Gastroesophageal sphincter (tissue), 3 donors: ENCODE results near the gene PRR12.

Experiments used
- CTCF ChIP-seq, 4 experiments: fragments of 200-600 bp in 2 of 4; fragments of 450-650 bp in 2 of 4; sonication (generic) in 1 of 4; IDR thresholded peaks; one replicate each; pipeline ENCODE4 v1.5.1; 2017 to 2019; ENCODE audit warnings: antibody characterized with exemption in 4 of 4, mild to moderate bottlenecking in 2 of 4, moderate library complexity in 2 of 4
- EP300 ChIP-seq: sonication (generic); formaldehyde crosslinking; IDR thresholded peaks from one replicate; pipeline ENCODE4 v1.6.1; 2017; ENCODE audit warnings: antibody characterized with exemption, mild to moderate bottlenecking
- POLR2A ChIP-seq, 2 donors: fragments of 450-650 bp; IDR thresholded peaks; one replicate each; pipeline ENCODE4 v1.6.1; 2017; ENCODE audit warnings: antibody characterized with exemption in 2 of 2, mild to moderate bottlenecking in 2 of 2, moderate library complexity in 1 of 2

GRCh38 chr19:49645995-49646394, 55.0 kb downstream of the PRR12 start:
- TF ChIP-seq POLR2A (IDR thresholded peaks at IDR 0.05): no peak
- no peak for TF ChIP-seq CTCF (IDR thresholded peaks at IDR 0.05)
- TF ChIP-seq EP300: no peak
